Neutrophil (primary cell): ENCODE measurements around the gene STK32C.
"Not testable (repeated sequence)": the region's sequence is repeated elsewhere in the genome, so short reads cannot be mapped to it uniquely, and the experiment has no call there.

Source experiments
- H3K27ac ChIP-seq: fragments of 200-600 bp; sonication (generic); 2 replicates; pipeline ENCODE4 v1.5.1; 2016; ENCODE audit warnings: mild to moderate bottlenecking, moderate library complexity
- H3K27me3 ChIP-seq: fragments of 200-600 bp; sonication (generic); 2 replicates; pipeline ENCODE4 v1.6.0; 2016; ENCODE audit warnings: mild to moderate bottlenecking
- H3K36me3 ChIP-seq: fragments of 200-600 bp; sonication (generic); 2 replicates; pipeline ENCODE4 v1.5.1; 2017
- H3K4me1 ChIP-seq, 2 experiments: fragments of 200-600 bp in 1 of 2; sonication (generic) in 1 of 2; 1 replicate in 1 of 2; 2 replicates in 1 of 2; pipeline versions ENCODE4 v1.5.1 to v1.6.1; 2013 to 2016; ENCODE audit warnings: low read depth in 1 of 2, low read length in 1 of 2, mild to moderate bottlenecking in 1 of 2, moderate library complexity in 1 of 2; ENCODE audit not compliant: control insufficient read depth in 1 of 2, insufficient read depth in 1 of 2
- H3K4me3 ChIP-seq, 2 experiments: fragments of 200-600 bp in 1 of 2; sonication (generic) in 1 of 2; 1 replicate in 1 of 2; 2 replicates in 1 of 2; pipeline ENCODE4 v1.5.1; 2013 to 2016; ENCODE audit warnings: low read depth in 1 of 2, low read length in 1 of 2, mild to moderate bottlenecking in 1 of 2, moderate library complexity in 1 of 2
- H3K9me3 ChIP-seq: fragments of 200-600 bp; sonication (generic); 2 replicates; pipeline ENCODE4 v1.5.1; 2016
- TF ChIP-seq, protein P1 (sequence below): fragments of 200-600 bp; sonication (generic); IDR thresholded peaks from 2 replicates; pipeline ENCODE4 v1.5.1; 2016; ENCODE audit warnings: antibody characterized with exemption

STK32C gene

DNA sequence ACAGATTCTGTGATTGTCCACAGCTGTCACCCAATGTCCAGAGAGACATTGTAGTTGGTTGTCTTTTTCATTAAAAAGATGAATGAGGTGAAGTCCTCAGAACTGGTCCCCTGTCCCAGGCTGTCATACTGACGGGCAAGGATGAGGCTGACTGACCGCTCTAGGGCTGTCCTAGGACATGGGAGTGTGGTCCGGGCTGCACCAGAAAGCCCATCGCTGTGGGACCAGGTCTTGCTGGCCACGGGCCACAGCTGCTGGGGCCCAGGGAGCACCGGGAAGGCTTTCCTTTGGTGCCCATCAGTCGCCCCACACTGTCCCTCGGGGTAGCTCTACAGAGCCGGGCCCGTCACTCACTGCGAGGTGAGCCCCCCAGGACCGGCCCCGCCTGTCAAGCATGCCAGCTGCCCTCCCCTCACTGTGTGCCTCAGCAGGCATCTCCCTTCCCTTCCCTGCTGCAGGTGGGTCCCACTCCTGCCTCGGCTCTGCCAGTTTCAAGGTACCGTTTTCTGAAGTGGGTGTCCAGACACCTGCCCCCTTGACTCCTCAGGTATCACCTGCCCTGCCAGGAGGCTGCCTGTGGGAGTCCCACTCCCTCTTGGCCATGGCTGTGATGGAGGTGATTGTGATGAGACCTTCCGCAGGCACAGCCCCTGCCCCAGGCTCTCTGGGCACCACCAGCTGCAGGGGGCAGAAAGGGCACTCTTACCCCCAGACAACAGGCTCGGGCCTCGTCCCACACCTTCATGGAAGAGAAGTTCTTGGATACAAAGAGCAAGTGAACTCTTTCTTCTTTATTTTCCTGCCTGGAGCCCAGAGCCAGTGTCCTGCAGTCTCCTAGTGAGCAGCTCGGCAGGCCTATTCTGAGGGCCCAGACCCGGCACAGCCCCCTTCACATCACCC, 46.0 kb upstream of the STK32C start:
- Histone ChIP-seq H3K9me3 (no peaks in the 10 kb centered on the region), H3K27me3 (no peaks in the 10 kb centered on the region), H3K4me1 (peaks cover 23 to 29% of the 10 kb centered on the region in 2 experiments), H3K4me3 (no peak overlapping the region), H3K27ac (no peak overlapping the region), H3K36me3 (no peaks in the 10 kb centered on the region)
- TF ChIP-seq, protein P1, sequence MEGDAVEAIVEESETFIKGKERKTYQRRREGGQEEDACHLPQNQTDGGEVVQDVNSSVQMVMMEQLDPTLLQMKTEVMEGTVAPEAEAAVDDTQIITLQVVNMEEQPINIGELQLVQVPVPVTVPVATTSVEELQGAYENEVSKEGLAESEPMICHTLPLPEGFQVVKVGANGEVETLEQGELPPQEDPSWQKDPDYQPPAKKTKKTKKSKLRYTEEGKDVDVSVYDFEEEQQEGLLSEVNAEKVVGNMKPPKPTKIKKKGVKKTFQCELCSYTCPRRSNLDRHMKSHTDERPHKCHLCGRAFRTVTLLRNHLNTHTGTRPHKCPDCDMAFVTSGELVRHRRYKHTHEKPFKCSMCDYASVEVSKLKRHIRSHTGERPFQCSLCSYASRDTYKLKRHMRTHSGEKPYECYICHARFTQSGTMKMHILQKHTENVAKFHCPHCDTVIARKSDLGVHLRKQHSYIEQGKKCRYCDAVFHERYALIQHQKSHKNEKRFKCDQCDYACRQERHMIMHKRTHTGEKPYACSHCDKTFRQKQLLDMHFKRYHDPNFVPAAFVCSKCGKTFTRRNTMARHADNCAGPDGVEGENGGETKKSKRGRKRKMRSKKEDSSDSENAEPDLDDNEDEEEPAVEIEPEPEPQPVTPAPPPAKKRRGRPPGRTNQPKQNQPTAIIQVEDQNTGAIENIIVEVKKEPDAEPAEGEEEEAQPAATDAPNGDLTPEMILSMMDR: no peak

DNA sequence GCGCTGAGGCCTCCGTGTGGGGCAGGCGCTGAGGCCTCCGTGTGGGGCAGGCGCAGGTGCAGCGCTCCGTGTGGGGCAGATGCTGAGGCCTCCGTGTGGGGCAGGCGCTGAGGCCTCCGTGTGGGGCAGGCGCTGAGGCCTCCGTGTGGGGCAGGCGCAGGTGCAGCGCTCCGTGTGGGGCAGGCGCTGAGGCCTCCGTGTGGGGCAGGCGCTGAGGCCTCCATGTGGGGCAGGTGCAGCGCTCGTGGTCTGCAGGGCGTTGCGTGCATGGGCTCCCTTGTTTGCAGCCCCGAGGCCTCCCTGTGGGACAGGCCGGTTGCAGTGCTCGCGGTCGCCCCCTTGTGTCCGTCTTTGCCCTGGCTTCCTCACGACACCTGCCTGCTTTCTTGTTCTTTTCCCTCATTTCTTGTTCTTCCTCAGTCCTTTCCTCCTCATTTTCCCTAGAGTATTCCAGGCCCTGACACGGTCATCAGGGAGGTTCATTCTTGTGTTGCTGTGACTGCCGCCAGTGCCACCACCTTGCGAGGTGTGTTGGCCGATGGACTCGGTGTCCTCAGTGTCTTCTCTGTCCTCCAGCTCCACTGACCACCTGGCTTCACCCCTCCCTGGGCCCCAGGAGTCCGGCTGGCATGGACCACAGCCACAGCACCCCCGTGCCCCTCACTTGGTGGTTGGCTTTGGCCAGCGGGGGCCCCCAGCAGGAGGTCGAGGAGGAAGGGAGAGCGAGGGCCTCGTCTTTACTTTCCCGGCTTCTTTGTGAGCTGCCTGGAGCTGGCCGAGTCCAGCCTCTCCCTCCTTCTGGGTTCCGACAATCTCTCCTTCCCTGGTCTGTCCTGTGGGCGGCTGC, 44.9 kb upstream of the STK32C start:
- H3K36me3 ChIP-seq, H3K4me3 ChIP-seq, H3K27me3 ChIP-seq, H3K9me3 ChIP-seq, H3K27ac ChIP-seq: not testable (repeated sequence)
- TF ChIP-seq, protein P1: peak; percentile 56
- peaks cover 23 to 26% of the 10 kb centered on the region in 2 experiments for H3K4me1 ChIP-seq

DNA sequence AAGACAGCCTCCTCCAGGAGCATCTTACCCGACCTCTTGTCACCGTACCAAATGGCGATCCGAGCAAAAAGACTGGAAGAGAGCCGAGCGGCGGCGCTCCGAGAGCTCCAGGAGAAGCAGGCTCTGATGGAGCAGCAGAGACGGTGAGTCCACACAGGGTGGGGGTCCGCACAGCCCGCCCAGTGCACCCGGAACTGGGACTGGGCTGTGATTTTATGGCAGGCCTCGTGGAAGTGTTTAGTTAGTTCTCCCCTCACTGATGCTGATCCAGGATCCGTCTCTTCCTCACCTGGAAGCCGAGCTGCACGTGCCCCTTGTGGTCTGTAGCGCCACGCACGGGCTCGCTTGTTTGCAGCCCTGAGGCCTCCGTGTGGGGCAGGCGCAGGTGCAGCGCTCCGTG, 43.9 kb upstream of the STK32C start:
- peaks cover 13 to 15% of the 10 kb centered on the region in 2 experiments for H3K4me1 ChIP-seq
- no peak overlapping the region for H3K27ac ChIP-seq
- TF ChIP-seq, protein P1: no peak
- H3K9me3 ChIP-seq: no peaks in the 10 kb centered on the region
- H3K36me3 ChIP-seq: no peaks in the 10 kb centered on the region
- H3K4me3 ChIP-seq: no peak overlapping the region
- H3K27me3 ChIP-seq: no peaks in the 10 kb centered on the region

DNA sequence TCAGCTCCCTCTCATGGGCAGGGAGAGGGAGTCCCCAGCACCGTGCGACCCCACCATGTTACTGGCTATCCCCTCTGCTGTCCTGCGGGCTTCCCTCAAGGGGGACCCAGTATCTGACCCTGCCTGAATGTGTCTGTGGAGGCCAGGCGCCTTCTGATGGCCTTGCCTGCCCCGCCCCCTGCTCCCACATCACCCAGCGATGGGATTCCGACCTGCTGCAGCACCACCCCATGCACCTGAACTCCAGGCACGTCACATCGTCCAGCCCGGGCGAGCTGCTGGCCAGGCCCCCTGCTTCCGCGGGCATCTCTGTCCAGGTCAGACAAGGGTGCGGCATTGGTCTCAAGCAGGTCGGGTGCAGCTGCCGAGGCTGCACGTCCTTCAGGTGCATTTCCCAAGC, 43.2 kb upstream of the STK32C start:
- Histone ChIP-seq H3K27ac (no peak overlapping the region), H3K36me3 (no peaks in the 10 kb centered on the region), H3K27me3 (no peaks in the 10 kb centered on the region), H3K4me1 (peaks cover 6 to 8% of the 10 kb centered on the region in 2 experiments), H3K4me3 (no peak overlapping the region), H3K9me3 (no peaks in the 10 kb centered on the region)
- TF ChIP-seq, protein P1: no peak

DNA sequence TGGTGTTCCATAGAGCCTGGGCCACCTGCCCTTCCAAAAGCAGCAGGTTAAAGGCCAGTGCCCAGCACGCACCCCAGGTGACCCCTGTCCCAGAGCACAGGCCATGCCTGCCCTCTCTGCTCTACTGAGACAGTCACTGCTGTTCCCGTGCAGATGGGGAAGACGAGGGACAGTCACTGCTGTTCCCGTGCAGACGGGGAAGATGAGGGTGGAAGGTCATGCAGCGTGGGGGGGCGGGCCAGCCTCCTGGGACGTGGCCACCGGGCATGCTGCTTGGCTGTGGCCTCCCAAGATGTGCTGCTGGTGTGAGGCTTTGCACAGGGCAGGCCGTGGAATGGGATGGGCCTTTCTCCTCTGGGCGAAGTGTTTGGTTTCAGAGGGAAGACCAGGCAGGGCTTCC, 42.6 kb upstream of the STK32C start:
- TF ChIP-seq, protein P1: no peak
- Histone ChIP-seq H3K4me1 (peaks cover under 1 to 3% of the 10 kb centered on the region in 2 experiments), H3K27me3 (no peaks in the 10 kb centered on the region), H3K9me3 (no peaks in the 10 kb centered on the region), H3K27ac (no peak overlapping the region), H3K4me3 (no peak overlapping the region), H3K36me3 (no peaks in the 10 kb centered on the region)
